Upper lobe of left lung (tissue), 4 donors: ENCODE results near the gene KCNMA1.

Source experiments
- CTCF ChIP-seq, 6 experiments: fragments of 450-650 bp in 4 of 6; fragments of 200-600 bp in 2 of 6; sonication (generic) in 2 of 6; IDR thresholded peaks; one replicate each; pipeline ENCODE4 v1.5.1; 2016 to 2019; ENCODE audit warnings: antibody characterized with exemption in 6 of 6
- EP300 ChIP-seq, 4 donors: sonication (generic); formaldehyde crosslinking; IDR thresholded peaks; one replicate each; pipeline ENCODE4 v1.5.1; 2017; ENCODE audit warnings: antibody characterized with exemption in 4 of 4, control low read depth in 2 of 4
- POLR2A ChIP-seq, 4 donors: fragments of 450-650 bp; IDR thresholded peaks; one replicate each; pipeline ENCODE4 v1.5.1; 2016 to 2017; ENCODE audit warnings: antibody characterized with exemption in 4 of 4, mild to moderate bottlenecking in 2 of 4
- POLR2AphosphoS5 ChIP-seq, 2 donors: sonication (generic); formaldehyde crosslinking; IDR thresholded peaks; one replicate each; pipeline ENCODE4 v1.5.1; 2017; ENCODE audit warnings: antibody characterized with exemption in 2 of 2

- TF ChIP-seq CTCF (IDR thresholded peaks at IDR 0.05) (no peak), POLR2A (IDR thresholded peaks at IDR 0.05) (no peak), EP300 (IDR thresholded peaks at IDR 0.05) (no peak), POLR2AphosphoS5 (IDR thresholded peaks at IDR 0.05) (no peak)
Observed at GRCh38 chr10:77649333-77650331, 12.0 kb upstream of the KCNMA1 start.
